DMS 273 (cell line): ENCODE data around the gene CCDC71L.

Source experiments
- DNase-seq: peaks from one replicate; lab custom pipeline; 2025; ENCODE audit not compliant: unreplicated experiment; lab: John Stamatoyannopoulos, UW

CCDC71L gene

GRCh38 chr7:106626376-106627164 lies 34.4 kb downstream of the CCDC71L start:
- DNase-seq: no peak

- DNase-seq: no peak
These were observed 35.2 kb downstream of the CCDC71L start for GRCh38 chr7:106625678-106626301.

GRCh38 chr7:106623853-106624252 lies 37.1 kb downstream of the CCDC71L start:
- DNase-seq: no peak

- no peak for DNase-seq
These were observed 37.7 kb downstream of the CCDC71L start for GRCh38 chr7:106623315-106623660.

- DNase-seq: no peak
These were observed 38.2 kb downstream of the CCDC71L start for GRCh38 chr7:106622654-106623314.

GRCh38 chr7:106621393-106622132 lies 39.4 kb downstream of the CCDC71L start:
- peak; percentile 24 for DNase-seq

GRCh38 chr7:106620676-106621075 lies 40.3 kb downstream of the CCDC71L start:
- DNase-seq: no peak

- DNase-seq: no peak
These were observed 40.9 kb downstream of the CCDC71L start for GRCh38 chr7:106620034-106620433.

GRCh38 chr7:106619213-106619612 lies 41.7 kb downstream of the CCDC71L start:
- DNase-seq: no peak

GRCh38 chr7:106618480-106618879 lies 42.5 kb downstream of the CCDC71L start:
- peak; percentile 58 for DNase-seq

- peak; percentile 18 for DNase-seq
These were observed 43.1 kb downstream of the CCDC71L start for GRCh38 chr7:106617860-106618259.

- DNase-seq: no peak
These were observed 44.3 kb downstream of the CCDC71L start for GRCh38 chr7:106616708-106617051.

- no peak for DNase-seq
These were observed 44.9 kb downstream of the CCDC71L start for GRCh38 chr7:106615808-106616707.

GRCh38 chr7:106614751-106615150 lies 46.2 kb downstream of the CCDC71L start:
- DNase-seq: no peak

GRCh38 chr7:106613848-106614560 lies 47.0 kb downstream of the CCDC71L start:
- no peak for DNase-seq

GRCh38 chr7:106613279-106613678 lies 47.7 kb downstream of the CCDC71L start:
- no peak for DNase-seq

- no peak for DNase-seq
These were observed 48.5 kb downstream of the CCDC71L start for GRCh38 chr7:106612432-106612831.

- no peak for DNase-seq
These were observed 49.0 kb downstream of the CCDC71L start for GRCh38 chr7:106611911-106612310.

- DNase-seq: no peak
These were observed 49.7 kb downstream of the CCDC71L start for GRCh38 chr7:106610996-106611886.
